AG10803 (cell line): ENCODE results near the gene CDC25B.

Source experiments
- DNase-seq: peaks from one replicate; pipeline ENCODE4 v3.0.0; 2010; ENCODE audit warnings: low read depth
- H3K4me3 ChIP-seq: 2 replicates; pipeline ENCODE4 v1.5.1; 2011; ENCODE audit warnings: mild to moderate bottlenecking, low read length, control low read depth
- TF ChIP-seq, protein P1 (sequence below): conservative IDR thresholded peaks from 2 replicates; pipeline ENCODE4 v1.5.1; 2011; ENCODE audit warnings: mild to moderate bottlenecking, low read length, control low read depth, inconsistent platforms

Gene CDC25B

DNA sequence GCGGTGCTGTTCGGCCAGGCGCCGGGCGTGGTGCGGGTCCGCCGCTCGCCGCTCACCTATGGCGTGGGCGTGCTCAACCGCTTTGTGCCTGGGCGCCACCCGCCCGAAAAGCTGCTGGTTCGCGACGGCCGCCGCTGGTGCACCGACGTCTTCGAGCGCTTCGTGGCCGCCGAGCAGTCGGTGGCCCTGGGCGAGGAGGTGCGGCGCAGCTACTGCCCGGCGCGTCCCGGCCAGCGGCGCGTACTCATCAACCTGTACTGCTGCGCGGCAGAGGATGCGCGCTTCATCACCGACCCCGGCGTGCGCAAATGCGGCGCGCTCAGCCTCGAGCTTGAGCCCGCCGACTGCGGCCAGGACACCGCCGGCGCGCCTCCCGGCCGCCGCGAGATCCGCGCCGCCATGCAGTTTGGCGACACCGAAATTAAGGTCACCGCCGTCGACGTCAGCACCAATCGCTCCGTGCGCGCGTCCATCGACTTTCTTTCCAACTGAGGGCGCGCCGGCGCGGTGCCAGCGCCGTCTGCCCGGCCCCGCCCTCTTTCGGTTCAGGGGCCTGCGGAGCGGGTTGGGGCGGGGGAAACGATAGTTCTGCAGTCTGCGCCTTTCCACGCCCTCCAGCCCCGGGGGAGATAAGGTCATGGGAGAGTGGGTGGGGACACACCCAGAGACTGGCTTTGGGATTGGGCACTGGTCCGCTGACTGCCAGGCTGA is 44.3 kb upstream of the CDC25B start:
- DNase-seq = no peak
- TF ChIP-seq, protein P1, sequence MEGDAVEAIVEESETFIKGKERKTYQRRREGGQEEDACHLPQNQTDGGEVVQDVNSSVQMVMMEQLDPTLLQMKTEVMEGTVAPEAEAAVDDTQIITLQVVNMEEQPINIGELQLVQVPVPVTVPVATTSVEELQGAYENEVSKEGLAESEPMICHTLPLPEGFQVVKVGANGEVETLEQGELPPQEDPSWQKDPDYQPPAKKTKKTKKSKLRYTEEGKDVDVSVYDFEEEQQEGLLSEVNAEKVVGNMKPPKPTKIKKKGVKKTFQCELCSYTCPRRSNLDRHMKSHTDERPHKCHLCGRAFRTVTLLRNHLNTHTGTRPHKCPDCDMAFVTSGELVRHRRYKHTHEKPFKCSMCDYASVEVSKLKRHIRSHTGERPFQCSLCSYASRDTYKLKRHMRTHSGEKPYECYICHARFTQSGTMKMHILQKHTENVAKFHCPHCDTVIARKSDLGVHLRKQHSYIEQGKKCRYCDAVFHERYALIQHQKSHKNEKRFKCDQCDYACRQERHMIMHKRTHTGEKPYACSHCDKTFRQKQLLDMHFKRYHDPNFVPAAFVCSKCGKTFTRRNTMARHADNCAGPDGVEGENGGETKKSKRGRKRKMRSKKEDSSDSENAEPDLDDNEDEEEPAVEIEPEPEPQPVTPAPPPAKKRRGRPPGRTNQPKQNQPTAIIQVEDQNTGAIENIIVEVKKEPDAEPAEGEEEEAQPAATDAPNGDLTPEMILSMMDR = no peak
- no peak overlapping the region for H3K4me3 ChIP-seq

- DNase-seq = no peak
- TF ChIP-seq, protein P1 = no peak
- no peak overlapping the region for H3K4me3 ChIP-seq
Observed at GRCh38 chr20:3752386-3752759, 43.7 kb upstream of the CDC25B start.

DNA sequence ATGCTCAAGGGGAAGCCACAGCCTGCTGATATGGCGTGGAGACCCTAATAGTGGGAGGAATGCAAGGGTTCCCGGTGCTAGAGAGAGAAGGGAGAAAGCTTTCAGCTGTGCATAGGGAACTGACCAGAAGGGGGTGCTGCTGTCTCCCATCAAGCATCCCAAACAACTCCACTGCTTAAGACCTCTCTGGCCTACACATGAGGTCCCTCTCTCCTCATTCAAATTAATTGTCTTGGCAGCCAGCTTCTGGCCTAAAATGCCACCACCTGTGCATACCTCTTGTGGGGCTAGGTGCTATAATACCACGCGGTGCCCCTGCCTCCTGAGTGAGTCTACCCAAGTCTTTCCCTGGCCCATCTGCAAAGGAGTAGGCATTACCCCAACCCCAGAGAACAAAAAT is 43.0 kb upstream of the CDC25B start:
- no peak overlapping the region for H3K4me3 ChIP-seq
- TF ChIP-seq, protein P1 = peak; percentile 92
- peak; percentile 72 for DNase-seq

GRCh38 chr20:3753501-3754275 is 42.4 kb upstream of the CDC25B start:
- no peak overlapping the region for H3K4me3 ChIP-seq
- TF ChIP-seq, protein P1 = no peak
- no peak for DNase-seq

- no peak for DNase-seq
- TF ChIP-seq, protein P1 = no peak
- no peak overlapping the region for H3K4me3 ChIP-seq
Observed at GRCh38 chr20:3754276-3754630, 41.9 kb upstream of the CDC25B start.

DNA sequence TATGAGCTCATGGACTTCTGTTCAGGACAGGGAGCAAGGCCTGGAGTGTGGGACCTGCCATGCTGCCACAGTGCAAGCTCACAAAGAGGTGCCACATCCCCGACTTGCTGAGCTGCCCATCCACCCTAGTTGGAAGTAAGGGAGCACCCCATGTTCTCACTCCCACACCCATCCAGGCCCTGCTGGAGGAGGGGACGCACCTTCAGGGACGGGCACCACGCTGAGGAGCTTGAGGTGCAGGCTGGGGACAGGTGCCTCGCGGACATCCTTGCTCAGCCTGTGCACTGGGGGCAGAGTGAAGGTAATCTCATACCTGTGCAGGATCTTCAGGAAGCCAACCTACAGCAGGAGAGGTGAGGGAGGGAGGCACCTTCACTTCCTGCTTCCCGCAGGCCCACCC is 40.8 kb upstream of the CDC25B start:
- no peak for DNase-seq
- H3K4me3 ChIP-seq = no peak overlapping the region
- TF ChIP-seq, protein P1 = no peak

DNA sequence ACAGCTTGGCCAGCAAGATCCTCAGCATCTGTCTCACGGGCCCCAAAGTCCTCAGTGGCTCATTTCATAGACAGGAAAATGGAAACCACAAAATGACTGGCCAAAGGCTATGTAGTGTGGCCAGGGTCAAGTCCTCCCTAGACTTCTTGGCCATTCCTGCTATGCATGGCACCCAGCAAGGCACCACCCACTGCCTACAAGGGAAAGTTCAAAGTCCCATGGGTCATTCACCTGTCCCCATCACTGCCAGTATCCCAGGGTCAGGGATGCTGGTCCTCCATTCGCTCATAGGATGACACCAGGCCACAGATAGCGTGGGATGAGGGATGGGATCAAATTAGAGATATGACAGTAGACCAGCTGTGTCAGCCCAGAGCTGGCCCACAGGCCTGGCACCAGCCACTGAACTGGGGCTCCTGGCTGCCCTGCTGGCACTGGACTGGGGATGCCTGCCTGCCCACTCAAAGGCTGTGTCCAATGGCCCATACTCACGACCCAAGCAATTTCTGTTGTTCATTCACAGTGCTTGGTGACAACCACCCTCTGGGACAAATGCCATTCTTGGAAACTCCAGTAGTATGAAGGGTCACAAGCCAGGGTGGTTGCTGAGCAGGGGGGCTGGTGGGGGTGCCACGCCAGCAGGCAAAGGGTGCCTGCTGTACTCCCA is 40.2 kb upstream of the CDC25B start:
- TF ChIP-seq, protein P1 = no peak
- no peak for DNase-seq
- H3K4me3 ChIP-seq = no peak overlapping the region
